HG03066 (cell line): ENCODE data around the gene GOLGA8N.

ENCODE experiments used
- ATAC-seq: cut with Tn5 transposase; IDR thresholded peaks from one replicate; pipeline ENCODE4 v1.9.1; 2021; ENCODE audit warnings: low read depth; ENCODE audit not compliant: unreplicated experiment

Gene GOLGA8N

DNA sequence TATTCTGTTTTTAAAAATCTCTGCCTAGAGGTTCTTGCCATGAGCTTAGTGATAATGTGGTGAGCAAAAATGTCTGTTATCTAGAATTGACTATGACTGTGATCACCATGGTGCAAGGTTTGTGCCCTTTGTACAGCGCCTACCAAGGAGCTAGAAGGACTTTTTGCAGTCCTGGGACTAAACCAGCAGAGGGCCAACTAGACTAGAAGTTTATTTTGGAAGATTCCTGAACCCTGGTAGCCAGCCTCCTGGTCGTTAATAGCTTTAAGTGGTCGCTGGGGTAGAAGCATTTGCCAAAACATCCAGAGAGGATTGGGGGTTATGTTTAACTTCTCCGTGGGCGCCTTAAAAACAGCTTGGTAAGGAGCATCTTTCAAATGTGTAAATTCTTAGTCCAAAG is 56.1 kb downstream of the GOLGA8N start:
- ATAC-seq, result no peak

DNA sequence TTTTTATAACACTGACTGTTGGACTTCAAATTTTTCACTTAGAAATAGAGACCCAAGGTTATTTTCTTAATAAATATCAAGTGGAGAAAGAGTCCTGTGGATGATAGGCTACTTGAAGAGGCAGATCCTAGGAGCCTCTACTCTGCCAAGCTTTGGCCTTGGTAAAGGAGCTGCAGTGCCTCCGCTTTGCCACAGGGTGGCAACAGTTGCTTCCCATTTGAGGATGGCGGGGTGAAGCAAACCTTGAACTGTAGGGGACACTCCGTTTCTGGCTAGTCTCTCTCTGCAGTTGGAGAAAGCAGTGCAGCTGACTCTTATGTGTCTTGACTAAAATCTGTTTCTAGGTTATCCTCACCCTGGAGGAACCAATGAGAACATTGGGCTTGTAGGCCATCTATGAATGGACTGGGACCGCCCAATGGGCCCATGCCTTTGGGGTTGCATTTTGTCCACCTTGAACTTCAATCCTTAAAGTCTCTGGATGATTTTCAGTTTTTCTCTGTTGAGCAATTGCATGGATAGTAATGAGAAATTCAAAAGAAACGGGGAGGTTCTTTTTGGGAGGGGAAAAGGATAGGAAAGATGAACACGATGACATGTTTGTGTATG is 58.1 kb downstream of the GOLGA8N start:
- peak; percentile 84 for ATAC-seq

DNA sequence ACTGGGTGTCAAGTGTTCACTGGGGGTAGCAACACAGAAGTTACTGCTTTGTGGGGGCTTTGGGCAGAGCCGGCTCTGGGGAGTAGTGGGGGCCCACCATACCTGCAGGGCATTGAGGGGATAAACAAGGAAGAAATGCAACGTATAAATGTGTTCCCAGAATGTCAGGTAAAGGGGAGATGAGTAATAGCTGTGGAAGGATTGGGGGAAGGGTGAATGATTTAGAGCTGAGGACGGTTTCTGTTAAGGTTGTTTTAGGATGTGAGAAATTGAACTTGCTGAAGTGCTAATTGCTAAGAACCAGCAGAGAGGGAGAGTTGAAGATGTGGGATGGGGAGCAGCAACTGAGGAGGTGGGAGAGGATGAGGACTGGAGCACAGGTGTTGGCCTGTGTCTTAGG is 58.9 kb downstream of the GOLGA8N start:
- ATAC-seq, result no peak

DNA sequence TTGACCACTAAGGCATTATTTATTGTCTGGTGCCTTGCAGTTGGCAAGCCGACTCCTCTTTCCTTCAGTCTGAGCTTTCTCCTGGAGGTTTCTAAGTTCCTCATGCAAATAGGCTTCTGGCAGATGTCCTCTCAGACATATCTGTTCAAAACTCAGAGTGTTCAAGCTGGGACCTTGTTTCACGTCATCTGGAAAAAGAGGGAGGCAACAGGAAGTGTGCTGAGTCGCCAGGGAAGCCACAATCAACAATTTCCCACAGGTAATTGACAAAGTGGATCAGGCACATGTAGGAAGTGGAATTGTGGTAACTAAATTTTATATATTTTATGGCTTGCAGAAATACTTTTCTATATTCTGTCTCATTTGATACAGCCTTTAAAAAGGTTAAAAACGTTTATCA is 62.8 kb downstream of the GOLGA8N start:
- no peak for ATAC-seq

DNA sequence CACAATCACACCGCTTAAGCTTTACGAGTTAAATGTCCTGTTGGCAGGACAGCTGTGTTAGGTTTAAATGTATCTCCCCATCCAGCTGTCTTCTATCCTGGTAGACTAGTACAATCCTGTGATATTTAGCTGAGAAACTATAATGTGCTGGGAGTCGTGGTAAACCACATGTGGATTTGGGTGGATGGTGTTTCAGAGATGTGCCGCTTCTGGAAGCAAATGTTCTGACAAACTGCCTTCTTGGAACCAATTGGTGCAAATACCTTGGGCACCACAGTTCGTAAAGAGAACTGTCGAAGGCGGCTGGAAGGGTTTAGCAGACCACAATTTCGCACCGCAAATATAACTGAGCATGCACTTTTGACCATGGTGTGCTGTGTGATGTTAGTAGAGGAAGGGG is 63.2 kb downstream of the GOLGA8N start:
- no peak for ATAC-seq
